ENCODE measurements around the gene RSPH3.
"Not testable (repeated sequence)": the region's sequence is repeated elsewhere in the genome, so short reads cannot be mapped to it uniquely, and the experiment has no call there.

The RSPH3 gene

DNA sequence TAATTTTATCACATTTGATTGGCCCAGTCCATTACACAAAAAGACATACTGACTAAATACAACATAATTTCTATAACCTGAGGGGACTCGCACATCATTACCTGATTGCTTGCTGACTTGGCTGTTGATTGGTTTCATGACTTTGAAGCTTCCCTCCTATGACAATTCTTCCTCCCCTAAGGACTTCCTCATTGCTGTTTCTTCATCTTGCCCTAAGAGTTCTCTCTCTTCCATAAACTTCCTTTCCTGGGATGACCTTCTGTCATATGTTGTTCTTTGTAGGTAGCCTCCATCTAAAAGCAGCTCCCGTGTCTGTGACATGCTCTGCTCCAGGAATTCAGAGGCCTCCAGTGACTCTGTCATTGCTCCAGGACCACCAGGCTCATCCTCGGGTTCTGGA, 22.6 kb downstream of the RSPH3 start:
- no peak overlapping the region for H3K27ac Mint-ChIP-seq

GRCh38 chr6:158972241-158973233, 27.5 kb downstream of the RSPH3 start:
- Mint-ChIP-seq H3K36me3 (ENCODE audit: low read depth) (peaks cover 9% of the 10 kb centered on the region), H3K27me3 (ENCODE audit: low read depth) (peaks cover under 1% of the 10 kb centered on the region), H3K27ac (no peak overlapping the region), H3K4me1 (ENCODE audit: low read depth) (no peaks in the 10 kb centered on the region), H3K9me3 (peaks cover 14% of the 10 kb centered on the region), H3K4me3 (no peak overlapping the region)
- DNase-seq (ENCODE audit: low spot score), result no peak

More for the DNA sequence above, 22.6 kb downstream of the RSPH3 start:
- H3K36me3 Mint-ChIP-seq (ENCODE audit: low read depth), result no peaks in the 10 kb centered on the region
- H3K4me1 Mint-ChIP-seq (ENCODE audit: low read depth), result no peaks in the 10 kb centered on the region
- H3K27me3 Mint-ChIP-seq (ENCODE audit: low read depth), result no peaks in the 10 kb centered on the region
- H3K9me3 Mint-ChIP-seq, result no peaks in the 10 kb centered on the region
- no peak for DNase-seq (ENCODE audit: low spot score)
- H3K4me3 Mint-ChIP-seq, result no peak overlapping the region

DNA sequence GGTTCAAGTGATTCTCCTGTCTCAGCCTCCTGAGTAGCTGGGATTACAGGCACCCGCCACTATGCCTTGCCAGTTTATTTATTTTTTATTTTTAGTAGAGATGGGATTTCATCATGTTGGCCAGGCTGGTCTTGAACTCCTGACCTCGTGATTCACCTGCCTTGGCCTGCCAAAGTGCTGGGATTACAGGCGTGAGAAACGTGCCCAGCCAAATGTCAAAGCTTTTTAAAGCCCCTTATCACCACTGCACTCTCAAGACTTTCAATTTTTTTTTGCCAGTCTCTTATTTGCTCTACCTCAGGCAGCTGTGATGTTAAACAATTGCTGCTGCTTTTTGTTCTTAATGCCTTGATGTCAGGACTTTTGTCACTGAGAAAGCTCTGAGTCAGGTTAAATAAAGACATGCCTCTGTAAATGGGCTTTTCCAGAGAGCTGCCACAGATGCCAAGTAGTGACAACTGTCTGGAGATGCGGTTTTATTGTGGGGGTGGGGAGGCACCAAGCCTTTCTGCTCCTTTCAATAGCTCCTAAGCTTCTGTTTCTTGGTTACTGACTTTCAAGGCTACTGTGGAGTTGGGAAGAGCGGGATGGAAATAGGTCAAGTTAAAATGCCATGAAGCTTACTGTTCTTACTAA, 29.2 kb downstream of the RSPH3 start:
- DNase-seq (ENCODE audit: low spot score), result no peak
- H3K4me1 Mint-ChIP-seq (ENCODE audit: low read depth), result no peaks in the 10 kb centered on the region
- peaks cover 23% of the 10 kb centered on the region for H3K9me3 Mint-ChIP-seq
- no peak overlapping the region for H3K4me3 Mint-ChIP-seq
- H3K36me3 Mint-ChIP-seq (ENCODE audit: low read depth), result peaks cover 9% of the 10 kb centered on the region
- H3K27ac Mint-ChIP-seq, result no peak overlapping the region
- H3K27me3 Mint-ChIP-seq (ENCODE audit: low read depth), result peaks cover 10% of the 10 kb centered on the region

DNA sequence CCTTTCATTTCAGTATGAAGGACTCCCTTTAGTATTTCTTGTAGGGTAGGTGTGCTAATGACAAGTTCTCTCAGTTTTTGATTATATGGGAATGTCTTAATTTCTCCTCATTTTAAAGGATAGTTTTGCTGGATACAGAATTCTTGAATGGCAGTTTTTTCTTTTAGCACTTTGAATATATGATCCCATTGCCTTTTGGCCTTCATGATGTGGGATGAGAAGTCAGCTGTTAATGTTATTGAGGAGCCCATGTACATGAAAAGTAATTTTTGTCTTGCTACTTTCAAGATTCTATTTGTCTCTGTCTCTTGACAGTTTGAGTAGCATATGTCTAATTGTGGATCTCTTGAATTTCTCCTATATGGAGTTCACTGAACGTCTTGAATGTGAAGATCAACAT, 30.9 kb downstream of the RSPH3 start:
- DNase-seq (ENCODE audit: low spot score), result no peak
- Mint-ChIP-seq H3K27ac (no peak overlapping the region), H3K27me3 (ENCODE audit: low read depth) (peaks cover 23% of the 10 kb centered on the region), H3K36me3 (ENCODE audit: low read depth) (peaks cover 9% of the 10 kb centered on the region), H3K4me1 (ENCODE audit: low read depth) (no peaks in the 10 kb centered on the region), H3K9me3 (peaks cover 23% of the 10 kb centered on the region), H3K4me3 (no peak overlapping the region)

- Mint-ChIP-seq H3K27ac (no peak overlapping the region), H3K9me3 (peaks cover 13% of the 10 kb centered on the region), H3K4me1 (ENCODE audit: low read depth) (peaks cover 2% of the 10 kb centered on the region), H3K4me3 (no peak overlapping the region), H3K36me3 (ENCODE audit: low read depth) (no peaks in the 10 kb centered on the region), H3K27me3 (ENCODE audit: low read depth) (peaks cover 29% of the 10 kb centered on the region)
- no peak for DNase-seq (ENCODE audit: low spot score)
These were observed 36.8 kb downstream of the RSPH3 start for GRCh38 chr6:158963020-158963808.

DNA sequence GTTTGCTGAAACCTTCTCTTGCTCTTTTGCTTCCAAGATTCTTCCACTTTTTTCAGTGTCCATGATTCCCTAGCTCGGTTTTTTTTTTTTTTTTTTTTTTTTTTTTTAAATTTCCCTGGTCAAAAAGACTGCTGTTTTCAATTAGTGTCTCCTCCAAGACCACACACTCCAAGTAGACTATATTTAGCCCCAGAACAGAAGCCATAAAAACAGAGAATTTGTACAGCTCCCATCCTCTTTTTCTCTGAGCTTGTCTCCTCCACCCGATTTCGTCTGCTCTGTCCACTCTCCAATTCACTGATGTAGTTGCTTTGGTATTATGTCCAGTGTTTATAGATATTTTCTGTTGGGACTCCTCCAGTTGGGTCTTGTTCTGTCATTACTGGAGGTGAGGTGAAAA, 37.6 kb downstream of the RSPH3 start:
- no peak overlapping the region for H3K4me3 Mint-ChIP-seq
- no peaks in the 10 kb centered on the region for H3K36me3 Mint-ChIP-seq (ENCODE audit: low read depth)
- peaks cover 28% of the 10 kb centered on the region for H3K27me3 Mint-ChIP-seq (ENCODE audit: low read depth)
- peaks cover 8% of the 10 kb centered on the region for H3K9me3 Mint-ChIP-seq
- H3K4me1 Mint-ChIP-seq (ENCODE audit: low read depth), result peaks cover 2% of the 10 kb centered on the region
- H3K27ac Mint-ChIP-seq, result no peak overlapping the region
- DNase-seq (ENCODE audit: low spot score), result no peak

DNA sequence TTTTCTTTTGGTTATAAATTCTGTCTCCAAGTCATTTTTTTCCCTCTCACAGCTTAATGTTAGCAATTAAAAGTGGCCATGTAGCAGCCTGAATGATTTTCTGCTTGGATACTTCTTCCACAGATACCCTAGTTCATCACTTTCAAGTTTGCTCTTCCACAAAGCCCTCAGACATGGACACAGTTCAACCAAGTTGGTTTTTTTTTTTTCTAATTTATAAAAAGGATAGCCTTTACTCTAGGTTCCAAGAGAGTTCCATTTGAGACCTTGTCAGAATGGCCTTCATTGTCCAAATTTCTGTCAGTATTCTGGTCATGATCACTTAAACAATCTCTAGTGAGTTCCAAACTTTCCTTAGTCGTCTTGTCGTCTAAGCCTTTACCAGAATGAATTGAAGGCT, 40.0 kb downstream of the RSPH3 start:
- H3K27ac Mint-ChIP-seq, result no peak overlapping the region
- no peaks in the 10 kb centered on the region for H3K9me3 Mint-ChIP-seq
- peaks cover 1% of the 10 kb centered on the region for H3K36me3 Mint-ChIP-seq (ENCODE audit: low read depth)
- DNase-seq (ENCODE audit: low spot score), result no peak
- peaks cover 8% of the 10 kb centered on the region for H3K4me1 Mint-ChIP-seq (ENCODE audit: low read depth)
- peaks cover 15% of the 10 kb centered on the region for H3K27me3 Mint-ChIP-seq (ENCODE audit: low read depth)
- no peak overlapping the region for H3K4me3 Mint-ChIP-seq

DNA sequence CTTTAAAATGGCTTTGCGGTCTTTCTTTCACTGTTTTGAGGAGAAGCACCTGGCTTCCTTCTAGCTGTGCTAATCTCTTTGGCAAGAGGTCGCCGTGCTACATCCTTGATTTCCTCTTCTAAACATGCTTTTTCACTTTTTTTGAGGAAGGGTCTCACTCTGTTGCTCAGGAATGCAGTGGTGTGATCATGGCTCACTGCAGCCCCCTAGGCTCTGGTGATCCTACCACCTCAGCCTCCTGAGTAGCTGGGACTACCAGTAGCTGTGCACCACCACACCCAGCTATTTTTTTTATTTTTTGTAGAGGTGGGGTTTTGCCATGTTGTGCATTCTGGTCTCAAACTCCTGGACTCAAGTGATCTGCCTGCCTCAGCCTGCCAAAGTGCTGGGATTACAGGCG, 40.5 kb downstream of the RSPH3 start:
- H3K4me1 Mint-ChIP-seq (ENCODE audit: low read depth), result peaks cover 10% of the 10 kb centered on the region
- H3K4me3 Mint-ChIP-seq, result no peak overlapping the region
- H3K36me3 Mint-ChIP-seq (ENCODE audit: low read depth), result peaks cover 1% of the 10 kb centered on the region
- H3K27ac Mint-ChIP-seq, result no peak overlapping the region
- no peak for DNase-seq (ENCODE audit: low spot score)
- H3K27me3 Mint-ChIP-seq (ENCODE audit: low read depth), result peaks cover 10% of the 10 kb centered on the region
- H3K9me3 Mint-ChIP-seq, result no peaks in the 10 kb centered on the region

DNA sequence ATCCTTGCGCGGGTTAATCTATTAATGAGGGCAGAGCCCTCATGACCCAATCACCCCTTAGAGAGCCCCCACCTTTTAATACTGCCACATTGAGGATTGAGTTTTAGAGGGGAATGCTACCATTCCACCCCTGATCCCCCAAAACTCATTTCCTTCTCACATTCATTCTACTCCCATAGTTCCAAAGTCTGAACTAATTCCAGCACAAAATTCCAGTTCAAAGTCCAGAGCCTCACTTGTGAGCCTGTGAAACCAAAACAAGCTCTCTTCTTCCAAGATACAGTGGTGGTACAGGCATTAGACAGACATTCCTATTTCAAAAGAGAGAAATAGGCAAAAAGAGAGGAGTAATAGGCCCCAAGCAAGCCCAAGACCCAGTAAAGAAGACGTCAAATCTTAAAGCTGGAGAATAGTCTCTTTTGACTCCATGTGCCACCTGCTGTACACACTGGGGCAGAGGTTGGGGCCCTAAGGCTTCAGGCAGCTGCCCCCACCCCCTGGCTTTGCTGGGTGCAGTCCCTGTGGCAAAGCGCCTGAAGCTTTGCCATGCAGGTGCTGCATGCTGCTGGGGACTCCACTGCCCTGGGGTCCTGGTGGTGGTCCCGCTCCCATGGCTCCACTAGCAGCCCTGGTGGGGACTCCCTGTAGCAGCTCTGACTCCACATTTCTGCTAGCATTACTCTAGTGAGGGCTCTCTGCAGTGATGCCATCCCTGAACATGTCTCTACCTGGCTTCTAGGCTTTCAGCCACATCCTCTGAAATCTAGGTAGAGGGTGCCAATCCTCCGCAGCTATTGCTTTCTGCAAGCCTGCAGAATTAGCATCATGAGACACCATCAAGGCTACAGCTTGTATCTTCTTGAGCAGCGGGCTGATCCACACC, 41.3 kb downstream of the RSPH3 start:
- no peak for DNase-seq (ENCODE audit: low spot score)
- no peak overlapping the region for H3K4me3 Mint-ChIP-seq
- peaks cover 1% of the 10 kb centered on the region for H3K36me3 Mint-ChIP-seq (ENCODE audit: low read depth)
- H3K27ac Mint-ChIP-seq, result no peak overlapping the region
- peaks cover 10% of the 10 kb centered on the region for H3K4me1 Mint-ChIP-seq (ENCODE audit: low read depth)
- no peaks in the 10 kb centered on the region for H3K9me3 Mint-ChIP-seq
- H3K27me3 Mint-ChIP-seq (ENCODE audit: low read depth), result peaks cover 3% of the 10 kb centered on the region

GRCh38 chr6:158955255-158955654, 44.7 kb downstream of the RSPH3 start:
- Mint-ChIP-seq H3K4me1 (ENCODE audit: low read depth) (peaks cover 10% of the 10 kb centered on the region), H3K36me3 (ENCODE audit: low read depth) (peaks cover 1% of the 10 kb centered on the region), H3K27ac (peak overlapping the region; percentile 17), H3K4me3 (peak overlapping the region; percentile 36), H3K27me3 (ENCODE audit: low read depth) (peaks cover 16% of the 10 kb centered on the region), H3K9me3 (no peaks in the 10 kb centered on the region)
- no peak for DNase-seq (ENCODE audit: low spot score)

- Mint-ChIP-seq H3K27me3 (ENCODE audit: low read depth) (peaks cover 16% of the 10 kb centered on the region), H3K27ac (peak overlapping the region; percentile 18), H3K4me3 (no peak overlapping the region), H3K36me3 (ENCODE audit: low read depth) (peaks cover 1% of the 10 kb centered on the region), H3K4me1 (ENCODE audit: low read depth) (peaks cover 10% of the 10 kb centered on the region), H3K9me3 (no peaks in the 10 kb centered on the region)
- DNase-seq (ENCODE audit: low spot score), result no peak
These were observed 45.2 kb downstream of the RSPH3 start for GRCh38 chr6:158954753-158955152.

DNA sequence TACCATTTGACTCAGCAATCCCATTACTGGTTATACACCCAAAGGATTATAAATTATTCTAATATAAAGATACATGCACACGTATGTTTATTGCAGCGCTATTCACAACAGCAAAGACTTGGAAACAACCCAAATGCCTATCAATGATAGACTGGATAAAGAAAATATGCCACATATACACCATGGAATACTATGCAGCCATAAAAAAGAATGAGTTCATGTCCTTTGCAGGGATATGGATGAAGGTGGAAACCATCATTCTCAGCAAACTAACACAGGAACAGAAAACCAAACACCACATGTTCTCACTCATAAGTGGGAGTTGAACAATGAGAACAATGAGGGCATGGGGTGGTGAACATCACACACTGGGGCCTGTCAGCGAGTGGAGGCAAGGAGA, 48.0 kb downstream of the RSPH3 start:
- H3K4me3 Mint-ChIP-seq; DNase-seq (ENCODE audit: low spot score); H3K9me3 Mint-ChIP-seq; H3K36me3 Mint-ChIP-seq (ENCODE audit: low read depth); H3K27ac Mint-ChIP-seq; H3K4me1 Mint-ChIP-seq (ENCODE audit: low read depth): not testable (repeated sequence)
- peaks cover 23% of the 10 kb centered on the region for H3K27me3 Mint-ChIP-seq (ENCODE audit: low read depth)

DNA sequence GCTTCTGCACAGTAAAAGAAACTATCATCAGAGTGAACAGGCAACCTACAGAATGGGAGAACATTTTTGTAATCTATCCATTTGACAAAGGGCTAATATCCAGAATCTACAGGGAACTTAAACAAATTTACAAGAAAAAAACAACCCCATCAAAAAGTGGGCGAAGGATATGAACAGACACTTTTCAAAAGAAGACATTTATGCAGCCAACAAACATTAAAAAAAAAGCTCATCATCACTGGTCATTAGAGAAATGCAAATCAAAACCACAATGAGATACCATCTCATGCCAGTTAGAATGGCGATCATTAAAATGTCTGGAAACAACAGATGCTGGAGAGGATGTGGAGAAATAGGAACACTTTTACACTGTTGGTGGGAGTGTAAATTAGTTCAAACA, 48.4 kb downstream of the RSPH3 start:
- H3K4me3 Mint-ChIP-seq; H3K4me1 Mint-ChIP-seq (ENCODE audit: low read depth); H3K27ac Mint-ChIP-seq; H3K9me3 Mint-ChIP-seq; H3K36me3 Mint-ChIP-seq (ENCODE audit: low read depth); DNase-seq (ENCODE audit: low spot score): not testable (repeated sequence)
- peaks cover 23% of the 10 kb centered on the region for H3K27me3 Mint-ChIP-seq (ENCODE audit: low read depth)
